Stomach (tissue), 9 donors: ENCODE results near the gene HOOK2. TPM values are rescaled to one million over a fixed set of nuclear protein-coding genes. Genes with fewer than 3 reads are reported as not detected.

Experiments
- DNase-seq, 2 donors: peaks; one replicate each; pipeline versions ENCODE4 v3.0.0 to v3.0.0-alpha.2; 2013 to 2019
- H3K27ac ChIP-seq, 5 donors: fragments of 200-600 bp in 4 of 5; sonication (generic) in 4 of 5; one replicate each; pipeline ENCODE4 v1.5.1; 2013 to 2019; ENCODE audit warnings: mild to moderate bottlenecking in 1 of 5, moderate library complexity in 1 of 5
- H3K27me3 ChIP-seq, 3 donors: fragments of 200-600 bp; sonication (generic); one replicate each; pipeline ENCODE4 v1.5.1; 2017 to 2019; ENCODE audit warnings: mixed run types in 1 of 3
- H3K36me3 ChIP-seq, 4 donors: fragments of 200-600 bp; sonication (generic); 1 replicate in 3 of 4; 2 replicates in 1 of 4; pipeline ENCODE4 v1.5.1; 2016 to 2019
- H3K4me1 ChIP-seq, 4 donors: fragments of 200-600 bp; sonication (generic); one replicate each; pipeline ENCODE4 v1.5.1; 2016 to 2019
- H3K4me3 ChIP-seq, 4 donors: fragments of 200-600 bp; sonication (generic) in 3 of 4; one replicate each; pipeline ENCODE4 v1.5.1; 2016 to 2019; ENCODE audit warnings: mild to moderate bottlenecking in 1 of 4
- H3K9me3 ChIP-seq, 4 donors: fragments of 200-600 bp; sonication (generic); one replicate each; pipeline ENCODE4 v1.5.1; 2016 to 2019
- CTCF ChIP-seq, 7 experiments: fragments of 450-650 bp in 4 of 7; fragments of 200-600 bp in 3 of 7; sonication (generic) in 3 of 7; IDR thresholded peaks; one replicate each; pipeline ENCODE4 v1.5.1; 2016 to 2019; ENCODE audit warnings: antibody characterized with exemption in 7 of 7, control low read depth in 2 of 7, mild to moderate bottlenecking in 1 of 7
- EP300 ChIP-seq: sonication (generic); formaldehyde crosslinking; IDR thresholded peaks from one replicate; pipeline ENCODE4 v1.6.1; 2017; ENCODE audit warnings: antibody characterized with exemption
- POLR2A ChIP-seq, 4 donors: fragments of 450-650 bp; IDR thresholded peaks; one replicate each; pipeline ENCODE4 v1.6.1; 2016; ENCODE audit warnings: antibody characterized with exemption in 4 of 4, control low read depth in 2 of 4, mild to moderate bottlenecking in 1 of 4, moderate library complexity in 1 of 4
- POLR2AphosphoS5 ChIP-seq, 3 donors: sonication (generic); formaldehyde crosslinking; IDR thresholded peaks; one replicate each; pipeline ENCODE4 v1.6.1; 2016; ENCODE audit warnings: antibody characterized with exemption in 3 of 3
- WGBS, 5 donors: extraction: QIAGEN DNeasy Blood & Tissue Kit in 3 of 5; methylation state at CpG; one replicate each; pipeline versions ENCODE4 v1.1.5 to v1.1.7; 2013 to 2018; 5-methylcytosine and 5-hydroxymethylcytosine counted together
- intact Hi-C: fragments of 100-400 bp; cut with DNase I; formaldehyde crosslinking; loops from one replicate; pipeline ENCODE4 v1.15.1; 2023; ENCODE audit warnings: low total_unique reads
- polyA plus RNA-seq, 3 donors: library from polyadenylated mRNA; stranded (reverse); fragments of 200-250 nt; gene quantifications; one replicate each; pipeline ENCODE4 v1.2.3, GENCODE V29; 2013
- total RNA-seq, 5 donors: library from RNA; depleted of rRNA; stranded (reverse); fragments of >200 nt; gene quantifications; one replicate each; pipeline versions ENCODE4 v1.1.0 to v1.2.3, GENCODE V29; 2014 to 2016
- donor health status: healthy with polysubstance abuse.
- donor health status: Bipolar disorder and iron deficiency.
- donor health status: healthy.

HOOK2 gene
- total and polyA plus RNA-seq, 8 donors: 30.1 to 797 (median 70.4) TPM

DNA sequence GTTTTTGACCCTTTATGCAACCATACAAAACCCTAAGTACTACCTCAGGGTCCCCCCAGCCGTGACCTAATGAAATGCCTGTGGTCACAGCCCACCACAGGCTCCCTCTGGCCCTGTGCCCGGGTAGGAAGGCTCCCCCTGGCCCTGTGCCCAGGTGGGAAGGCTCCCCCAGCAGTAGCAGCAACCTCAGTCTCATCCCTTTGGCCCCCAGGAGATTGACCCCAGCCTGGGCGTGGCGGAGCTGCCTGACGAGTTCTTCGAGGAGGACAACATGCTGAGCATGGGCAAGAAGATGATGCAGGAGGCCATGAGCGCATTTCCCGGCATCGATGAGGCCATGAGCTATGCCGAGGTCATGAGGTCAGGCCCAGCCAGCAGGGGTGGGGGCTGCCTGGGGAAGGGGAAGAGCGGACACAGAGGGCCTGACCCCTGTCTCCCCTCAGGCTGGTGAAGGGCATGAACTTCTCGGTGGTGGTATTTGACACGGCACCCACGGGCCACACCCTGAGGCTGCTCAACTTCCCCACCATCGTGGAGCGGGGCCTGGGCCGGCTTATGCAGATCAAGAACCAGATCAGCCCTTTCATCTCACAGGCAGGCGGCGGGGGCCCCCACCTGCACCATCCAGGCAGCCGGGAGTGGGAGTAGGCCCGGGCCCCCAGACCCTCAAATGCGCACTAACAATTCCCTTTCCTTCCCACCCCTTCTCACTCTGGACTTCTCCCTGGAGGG lies 30.0 kb downstream of the HOOK2 start:
- Histone ChIP-seq H3K4me1 (peaks cover 0 to 9% (median 0%) of the 10 kb centered on the region in 4 donors), H3K36me3 (peaks cover 34 to 82% (median 78%) of the 10 kb centered on the region in 4 donors)

GRCh38 chr19:12737835-12738351 lies 37.5 kb downstream of the HOOK2 start:
- H3K36me3 ChIP-seq: peaks cover 17 to 45% (median 44%) of the 10 kb centered on the region in 4 donors
- H3K27ac ChIP-seq: peak overlapping the region in 4 of 5 donors; percentile 83 to 90 (median 84)
- intact Hi-C loops: no loop called here
- TF ChIP-seq CTCF (IDR thresholded peaks at IDR 0.05) (no peak), POLR2A (IDR thresholded peaks at IDR 0.05) (no peak), EP300 (no peak), POLR2AphosphoS5 (IDR thresholded peaks at IDR 0.05) (no peak)
- peaks cover 29 to 48% (median 44%) of the 10 kb centered on the region in 4 donors for H3K4me1 ChIP-seq
- DNase-seq: no peak
- WGBS, 5 donors: 10 to 16% (median 11%) methylated on average over 13 of the region's 13 CpGs
- no peaks in the 10 kb centered on the region for H3K27me3 ChIP-seq
- no peaks in the 10 kb centered on the region for H3K9me3 ChIP-seq
- H3K4me3 ChIP-seq: peak overlapping the region; percentile 85 to 99 (median 92)

More for the DNA sequence above, 30.0 kb downstream of the HOOK2 start:
- DNase-seq: no peak
- peaks cover 0 to 11% (median 8%) of the 10 kb centered on the region in 3 donors for H3K27me3 ChIP-seq
- intact Hi-C loops: no loop called here
- H3K9me3 ChIP-seq: peaks cover 0 to 8% (median 6%) of the 10 kb centered on the region in 4 donors
- H3K27ac ChIP-seq: no peak overlapping the region
- no peak overlapping the region for H3K4me3 ChIP-seq
- TF ChIP-seq CTCF (IDR thresholded peaks at IDR 0.05) (no peak), POLR2A (IDR thresholded peaks at IDR 0.05) (no peak), POLR2AphosphoS5 (IDR thresholded peaks at IDR 0.05) (no peak), EP300 (no peak)
- WGBS, 5 donors: 83 to 89% (median 86%) methylated on average over 20 to 22 of the region's 22 CpGs

DNA sequence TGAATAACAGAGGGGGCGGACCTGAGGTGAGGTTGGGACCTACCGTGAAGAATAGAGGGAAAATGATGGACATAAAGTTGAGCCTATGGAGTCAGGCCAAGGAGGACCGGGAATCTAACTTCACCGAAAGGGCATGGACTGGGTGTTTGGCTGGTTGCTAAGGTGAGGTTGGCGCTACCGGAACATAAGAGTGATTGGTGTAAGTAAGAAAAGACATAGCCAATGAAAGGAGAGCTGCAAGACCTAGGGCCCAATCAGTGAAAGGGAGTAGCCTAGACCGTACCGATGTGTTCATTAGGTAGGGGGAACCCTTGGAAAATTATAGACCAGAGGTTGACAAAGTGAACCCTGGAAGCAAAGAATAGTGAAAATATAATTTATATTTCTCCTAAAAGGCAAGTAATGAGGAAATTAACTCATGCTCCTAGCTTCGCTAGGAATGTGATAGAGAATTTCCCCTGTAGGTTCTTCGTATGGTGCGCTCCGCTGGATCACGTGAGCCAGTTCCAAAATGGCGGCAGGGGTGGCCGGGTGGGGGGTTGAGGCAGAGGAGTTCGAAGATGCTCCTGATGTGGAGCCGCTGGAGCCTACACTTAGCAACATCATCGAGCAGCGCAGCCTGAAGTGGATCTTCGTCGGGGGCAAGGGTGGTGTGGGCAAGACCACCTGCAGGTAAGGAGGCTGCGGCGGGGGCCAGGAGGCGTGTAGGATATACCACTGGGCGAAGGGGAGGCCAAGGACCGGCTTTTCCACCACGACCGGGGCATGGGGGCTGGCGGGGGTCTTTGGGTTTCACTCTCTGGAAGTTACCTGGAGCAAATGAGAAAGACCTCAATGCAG lies 38.1 kb downstream of the HOOK2 start, which contains the start of gene GET3:
Gene GET3, plus strand, starts transcription at position 503 of the 840 bp plus-strand sequence. Its CDS starts 9 bp downstream, at position 512.
- intact Hi-C loops: no loop called here
- 0 to 1% (median 1%) methylated on average over 29 of the region's 29 CpGs for WGBS, 5 donors
- TF ChIP-seq EP300 (no peak), CTCF (IDR thresholded peaks at IDR 0.05) (peak in 1 of 7 experiments; percentile 31), POLR2AphosphoS5 (IDR thresholded peaks at IDR 0.05) (peak; percentile 40 to 78 (median 43))
- no peaks in the 10 kb centered on the region for H3K9me3 ChIP-seq
- H3K4me1 ChIP-seq: peaks cover 35 to 54% (median 51%) of the 10 kb centered on the region in 4 donors
- H3K36me3 ChIP-seq: peaks cover 17 to 38% (median 38%) of the 10 kb centered on the region in 4 donors
- DNase-seq: peak; percentile 91 to 99
- peak within 1 kb of the TSS; percentile 70 to 90 (median 83) for H3K27ac ChIP-seq
- no peaks in the 10 kb centered on the region for H3K27me3 ChIP-seq
- peak within 1 kb of the TSS; percentile 85 to 99 (median 92) for H3K4me3 ChIP-seq
